CD4-positive, alpha-beta T cell (primary cell): ENCODE results near the gene GABRB1. TPM values are rescaled to one million over a fixed set of nuclear protein-coding genes. Genes with fewer than 3 reads are reported as not detected.

Experiments used
- ATAC-seq: fragments of 200-7000 bp; cut with Tn5 transposase; one replicate; pipeline ENCODE4 v1.10.0; 2022; ENCODE audit warnings: mild to moderate bottlenecking; ENCODE audit not compliant: poor library complexity
- CTCF ChIA-PET: fragments of 350-600 bp; sonication (Branson Sonifier 250); formaldehyde crosslinking; loops from one replicate; lab custom pipeline; 2021; ENCODE audit warnings: antibody characterized with exemption, inconsistent platforms; lab: Charles Lee
- POLR2A ChIA-PET: fragments of 350-600 bp; sonication (Branson Sonifier 250); formaldehyde crosslinking; loops from one replicate; lab custom pipeline; 2021; ENCODE audit warnings: antibody characterized with exemption, inconsistent platforms; lab: Charles Lee
- DNase-seq, 14 experiments: peaks; one replicate each; pipeline ENCODE4 v3.0.0-alpha.2; 2013 to 2020; ENCODE audit warnings: mixed read lengths in 2 of 14
- H3K27ac ChIP-seq, 2 donors: one replicate each; pipeline versions ENCODE4 v1.5.1 to v1.7.0; 2013; ENCODE audit warnings: low read length in 2 of 2, low read depth in 1 of 2, mild to moderate bottlenecking in 1 of 2
- H3K27me3 ChIP-seq, 2 experiments: 1 replicate in 1 of 2; 2 replicates in 1 of 2; pipeline versions ENCODE4 v1.6.1 to v1.7.0; 2013; ENCODE audit warnings: low read length in 2 of 2, control low read depth in 1 of 2, mild to moderate bottlenecking in 1 of 2, moderate library complexity in 1 of 2; ENCODE audit not compliant: insufficient read depth in 2 of 2, control insufficient read depth in 1 of 2
- H3K36me3 ChIP-seq: one replicate; pipeline ENCODE4 v1.6.1; 2013; ENCODE audit warnings: low read length, control low read depth; ENCODE audit not compliant: insufficient read depth
- H3K4me1 ChIP-seq: one replicate; pipeline ENCODE4 v1.6.1; 2013; ENCODE audit warnings: low read length, control low read depth; ENCODE audit not compliant: insufficient read depth
- H3K4me3 ChIP-seq: one replicate; pipeline ENCODE4 v1.5.1; 2013; ENCODE audit warnings: mild to moderate bottlenecking, low read length, moderate library complexity
- H3K9me3 ChIP-seq, 2 experiments: 1 replicate in 1 of 2; 2 replicates in 1 of 2; pipeline versions ENCODE4 v1.6.1 to v1.7.0; 2013; ENCODE audit warnings: low read length in 2 of 2, mild to moderate bottlenecking in 2 of 2, control low read depth in 1 of 2, moderate library complexity in 1 of 2; ENCODE audit not compliant: control insufficient read depth in 1 of 2, insufficient read depth in 1 of 2
- H3K27ac Mint-ChIP-seq: one replicate; pipeline ENCODE4 v1.8.0; 2020; ENCODE audit warnings: mixed read lengths
- H3K27me3 Mint-ChIP-seq: one replicate; pipeline ENCODE4 v1.8.0; 2021; ENCODE audit warnings: mixed read lengths
- H3K36me3 Mint-ChIP-seq: one replicate; pipeline ENCODE4 v1.8.0; 2021; ENCODE audit warnings: low read depth, mixed read lengths
- H3K4me1 Mint-ChIP-seq: one replicate; pipeline ENCODE4 v1.8.0; 2021; ENCODE audit warnings: low read depth, mixed read lengths
- H3K4me3 Mint-ChIP-seq: one replicate; pipeline ENCODE4 v1.8.0; 2020; ENCODE audit warnings: mild to moderate bottlenecking, mixed read lengths
- H3K9me3 Mint-ChIP-seq: one replicate; pipeline ENCODE4 v1.8.0; 2020; ENCODE audit warnings: mixed read lengths
- intact Hi-C, 2 experiments: fragments of 100-400 bp; cut with DNase I in 1 of 2; cut with micrococcal nuclease in 1 of 2; formaldehyde crosslinking; loops; one replicate each; pipeline versions ENCODE4 v1.15.1 to v1.9.0; 2023 to 2025; cut with DNase I, micrococcal nuclease
- total RNA-seq, 174 experiments: library from RNA in 2 of 174; stranded (reverse) in 2 of 174; gene quantifications; one replicate each; pipeline ENCODE4 v1.2.3 and lab custom pipeline; 2021 to 2026
- TF ChIP-seq, protein P1 (sequence below): fragments of 200-600 bp; IDR thresholded peaks from one replicate; pipeline ENCODE4 v1.8.0; 2022; ENCODE audit warnings: antibody characterized with exemption, mild to moderate bottlenecking

Gene GABRB1
- total RNA-seq, 2 experiments from 2014 or later, result not detected

- no peaks in the 10 kb centered on the region for H3K9me3 Mint-ChIP-seq
- no peaks in the 10 kb centered on the region for H3K36me3 ChIP-seq
- no peaks in the 10 kb centered on the region for H3K4me1 Mint-ChIP-seq
- ATAC-seq (no peak), DNase-seq (no peak)
- H3K27ac Mint-ChIP-seq, result no peak overlapping the region
- no peaks in the 10 kb centered on the region for H3K36me3 Mint-ChIP-seq
- peaks cover 18% of the 10 kb centered on the region for H3K27me3 Mint-ChIP-seq
- H3K27ac ChIP-seq, result no peak overlapping the region
- H3K4me1 ChIP-seq, result no peaks in the 10 kb centered on the region
- intact Hi-C loops, result loop anchor here in 1 of 2 experiments (5.0 kb wide), 1 partner anchor 539 kb away; no protein-coding TSS in a partner anchor
- H3K4me3 Mint-ChIP-seq, result no peak overlapping the region
- H3K9me3 ChIP-seq, result no peaks in the 10 kb centered on the region
- POLR2A ChIA-PET, result no interaction called here
- H3K27me3 ChIP-seq, result peaks cover 0 to 6% of the 10 kb centered on the region in 2 experiments
- TF ChIP-seq, protein P1, sequence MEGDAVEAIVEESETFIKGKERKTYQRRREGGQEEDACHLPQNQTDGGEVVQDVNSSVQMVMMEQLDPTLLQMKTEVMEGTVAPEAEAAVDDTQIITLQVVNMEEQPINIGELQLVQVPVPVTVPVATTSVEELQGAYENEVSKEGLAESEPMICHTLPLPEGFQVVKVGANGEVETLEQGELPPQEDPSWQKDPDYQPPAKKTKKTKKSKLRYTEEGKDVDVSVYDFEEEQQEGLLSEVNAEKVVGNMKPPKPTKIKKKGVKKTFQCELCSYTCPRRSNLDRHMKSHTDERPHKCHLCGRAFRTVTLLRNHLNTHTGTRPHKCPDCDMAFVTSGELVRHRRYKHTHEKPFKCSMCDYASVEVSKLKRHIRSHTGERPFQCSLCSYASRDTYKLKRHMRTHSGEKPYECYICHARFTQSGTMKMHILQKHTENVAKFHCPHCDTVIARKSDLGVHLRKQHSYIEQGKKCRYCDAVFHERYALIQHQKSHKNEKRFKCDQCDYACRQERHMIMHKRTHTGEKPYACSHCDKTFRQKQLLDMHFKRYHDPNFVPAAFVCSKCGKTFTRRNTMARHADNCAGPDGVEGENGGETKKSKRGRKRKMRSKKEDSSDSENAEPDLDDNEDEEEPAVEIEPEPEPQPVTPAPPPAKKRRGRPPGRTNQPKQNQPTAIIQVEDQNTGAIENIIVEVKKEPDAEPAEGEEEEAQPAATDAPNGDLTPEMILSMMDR, result no peak
- no peak overlapping the region for H3K4me3 ChIP-seq
- CTCF ChIA-PET, result no interaction called here
Observed at GRCh38 chr4:47386146-47386545, 354.8 kb downstream of the GABRB1 start.

- peaks cover 18% of the 10 kb centered on the region for H3K27me3 Mint-ChIP-seq
- no peaks in the 10 kb centered on the region for H3K9me3 ChIP-seq
- H3K4me1 ChIP-seq, result no peaks in the 10 kb centered on the region
- TF ChIP-seq, protein P1, result no peak
- DNase-seq (no peak), ATAC-seq (no peak)
- H3K9me3 Mint-ChIP-seq, result no peaks in the 10 kb centered on the region
- intact Hi-C loops, result loop anchor here in 1 of 2 experiments (5.0 kb wide), 1 partner anchor 539 kb away; no protein-coding TSS in a partner anchor
- no peak overlapping the region for H3K4me3 ChIP-seq
- POLR2A ChIA-PET, result no interaction called here
- CTCF ChIA-PET, result no interaction called here
- H3K4me1 Mint-ChIP-seq, result no peaks in the 10 kb centered on the region
- no peaks in the 10 kb centered on the region for H3K36me3 ChIP-seq
- no peak overlapping the region for H3K4me3 Mint-ChIP-seq
- no peak overlapping the region for H3K27ac Mint-ChIP-seq
- H3K36me3 Mint-ChIP-seq, result no peaks in the 10 kb centered on the region
- peaks cover 0 to 6% of the 10 kb centered on the region in 2 experiments for H3K27me3 ChIP-seq
- no peak overlapping the region for H3K27ac ChIP-seq
Observed at GRCh38 chr4:47386561-47387235, 355.3 kb downstream of the GABRB1 start.

- no peak overlapping the region for H3K4me3 ChIP-seq
- no peaks in the 10 kb centered on the region for H3K4me1 Mint-ChIP-seq
- peaks cover 0 to 6% of the 10 kb centered on the region in 2 experiments for H3K27me3 ChIP-seq
- POLR2A ChIA-PET, result no interaction called here
- H3K4me1 ChIP-seq, result no peaks in the 10 kb centered on the region
- no peak for DNase-seq
- CTCF ChIA-PET, result no interaction called here
- H3K27ac Mint-ChIP-seq, result no peak overlapping the region
- H3K9me3 Mint-ChIP-seq, result no peaks in the 10 kb centered on the region
- H3K9me3 ChIP-seq, result no peaks in the 10 kb centered on the region
- intact Hi-C loops, result no loop called here
- H3K4me3 Mint-ChIP-seq, result no peak overlapping the region
- H3K36me3 Mint-ChIP-seq, result no peaks in the 10 kb centered on the region
- peaks cover 17% of the 10 kb centered on the region for H3K27me3 Mint-ChIP-seq
- ATAC-seq, result no peak
- TF ChIP-seq, protein P1, result no peak
- no peaks in the 10 kb centered on the region for H3K36me3 ChIP-seq
- H3K27ac ChIP-seq, result no peak overlapping the region
Observed at GRCh38 chr4:47390428-47391125, 359.2 kb downstream of the GABRB1 start.
